Neural cell (in vitro differentiated cells): ENCODE measurements around the gene SIK3. TPM values are rescaled to one million over a fixed set of nuclear protein-coding genes. Genes with fewer than 3 reads are reported as not detected.

Source experiments
- H2AFZ ChIP-seq: fragments of 200-600, 300-800 bp; sonication (generic), shearing (Covaris generic); 2 replicates; pipeline ENCODE4 v1.6.0; 2014; ENCODE audit warnings: low read depth, mild to moderate bottlenecking, antibody characterized with exemption, low read length, moderate library complexity
- H3F3A ChIP-seq: fragments of 200-600 bp; shearing (Covaris generic); 2 replicates; pipeline ENCODE4 v1.6.1; 2016; ENCODE audit warnings: mild to moderate bottlenecking, moderate library complexity, mixed read lengths, antibody characterized with exemption, low read length; ENCODE audit not compliant: insufficient read depth, poor library complexity, severe bottlenecking
- H3K27ac ChIP-seq: fragments of 200-600, 300-800 bp; sonication (generic), shearing (Covaris generic); 2 replicates; pipeline ENCODE4 v1.5.1; 2014; ENCODE audit warnings: mild to moderate bottlenecking, low read length, moderate library complexity
- H3K27me3 ChIP-seq: fragments of 300-800, 200-600 bp; sonication (generic), shearing (Covaris generic); 2 replicates; pipeline ENCODE4 v1.6.0; 2014; ENCODE audit warnings: mild to moderate bottlenecking, low read depth, low read length, moderate library complexity; ENCODE audit not compliant: insufficient read depth
- H3K36me3 ChIP-seq: fragments of 300-800, 200-600 bp; sonication (generic), shearing (Covaris generic); 2 replicates; pipeline ENCODE4 v1.5.1; 2014; ENCODE audit warnings: mild to moderate bottlenecking, antibody characterized with exemption, low read length, moderate library complexity; ENCODE audit not compliant: insufficient read depth
- H3K4me2 ChIP-seq: fragments of 300-800, 200-600 bp; sonication (generic), shearing (Covaris generic); 2 replicates; pipeline ENCODE4 v1.6.0; 2014; ENCODE audit warnings: mild to moderate bottlenecking, low read length
- H3K4me3 ChIP-seq: fragments of 300-800, 200-600 bp; sonication (generic), shearing (Covaris generic); 2 replicates; pipeline ENCODE4 v1.5.1; 2014; ENCODE audit warnings: mild to moderate bottlenecking, low read length, moderate library complexity
- H3K79me2 ChIP-seq: fragments of 200-600 bp; shearing (Covaris generic); replicated peaks from 2 replicates; pipeline ENCODE4 v1.6.0; 2014; ENCODE audit warnings: mild to moderate bottlenecking, low read length, moderate library complexity; ENCODE audit not compliant: insufficient read depth
- H3K9ac ChIP-seq: fragments of 300-800, 200-600 bp; sonication (generic), shearing (Covaris generic); 2 replicates; pipeline ENCODE4 v1.6.1; 2016; ENCODE audit warnings: mild to moderate bottlenecking, low read length, mixed read lengths
- H3K9me2 ChIP-seq: fragments of 200-600 bp; shearing (Covaris generic); 2 replicates; pipeline ENCODE4 v1.6.1; 2016; ENCODE audit warnings: mild to moderate bottlenecking, low read length, mixed read lengths; ENCODE audit not compliant: insufficient read depth
- H3K9me3 ChIP-seq: fragments of 200-600, 300-800 bp; sonication (generic), shearing (Covaris generic); 2 replicates; pipeline ENCODE4 v1.6.1; 2016; ENCODE audit warnings: mild to moderate bottlenecking, mixed run types, low read length, moderate library complexity, mixed read lengths
- H4K20me1 ChIP-seq: fragments of 200-600 bp; shearing (Covaris generic); 2 replicates; pipeline ENCODE4 v1.6.1; 2016; ENCODE audit warnings: mild to moderate bottlenecking, mixed run types; ENCODE audit not compliant: insufficient read depth
- CTCF ChIP-seq: fragments of 450-650 bp; IDR thresholded peaks from 2 replicates; pipeline ENCODE4 v1.5.1; 2014; ENCODE audit warnings: antibody characterized with exemption, mild to moderate bottlenecking, moderate library complexity; ENCODE audit not compliant: poor library complexity, severe bottlenecking
- EP300 ChIP-seq: fragments of 450-650 bp; conservative IDR thresholded peaks from 2 replicates; pipeline ENCODE4 v1.6.1; 2014; ENCODE audit warnings: antibody characterized with exemption, mild to moderate bottlenecking, moderate library complexity; ENCODE audit not compliant: poor library complexity, severe bottlenecking
- EZH2 ChIP-seq: fragments of 200-600, 300-800 bp; shearing (Covaris generic), sonication (generic); IDR thresholded peaks from 2 replicates; pipeline ENCODE4 v1.6.1; 2014; ENCODE audit warnings: antibody characterized with exemption, low read length, borderline replicate concordance, mild to moderate bottlenecking; ENCODE audit not compliant: insufficient read depth, poor library complexity, severe bottlenecking
- MXI1 ChIP-seq: fragments of 450-650 bp; conservative IDR thresholded peaks from 2 replicates; pipeline ENCODE4 v1.6.1; 2014; ENCODE audit warnings: antibody characterized with exemption, mild to moderate bottlenecking; ENCODE audit not compliant: poor library complexity, severe bottlenecking
- POLR2AphosphoS5 ChIP-seq: IDR thresholded peaks from 2 replicates; pipeline ENCODE4 v1.6.1; 2012
- RAD21 ChIP-seq: fragments of 450-650 bp; conservative IDR thresholded peaks from 2 replicates; pipeline ENCODE4 v1.6.1; 2014; ENCODE audit warnings: antibody characterized with exemption, mild to moderate bottlenecking, moderate library complexity
- REST ChIP-seq: IDR thresholded peaks from 2 replicates; pipeline ENCODE4 v1.6.1; 2012; ENCODE audit warnings: borderline replicate concordance
- SMC3 ChIP-seq: fragments of 450-650 bp; conservative IDR thresholded peaks from 2 replicates; pipeline ENCODE4 v1.6.1; 2014; ENCODE audit warnings: antibody characterized with exemption, mild to moderate bottlenecking, moderate library complexity; ENCODE audit not compliant: poor library complexity
- TAF1 ChIP-seq: IDR thresholded peaks from 2 replicates; pipeline ENCODE4 v1.6.1; 2012; ENCODE audit warnings: low read depth
- polyA plus RNA-seq: library from polyadenylated mRNA; depleted of rRNA; stranded (reverse); fragments of >200 nt; gene quantifications from 2 replicates; pipeline ENCODE4 v1.2.3, GENCODE V29; 2014

SIK3 gene
- polyA plus RNA-seq, 1 donor from 2014 or later, result 11.2 TPM

GRCh38 chr11:116871248-116871647 lies 227.0 kb downstream of the SIK3 start:
- peaks cover 13% of the 10 kb centered on the region for H3K36me3 ChIP-seq
- no peak overlapping the region for H3K4me2 ChIP-seq
- no peak overlapping the region for H3K9ac ChIP-seq
- no peaks in the 10 kb centered on the region for H3K9me2 ChIP-seq
- no peaks in the 10 kb centered on the region for H3F3A ChIP-seq
- TF ChIP-seq MXI1 (no peak), RAD21 (no peak), REST (no peak), EP300 (no peak), TAF1 (no peak), POLR2AphosphoS5 (no peak), CTCF (no peak), SMC3 (no peak), EZH2 (no peak)
- H3K9me3 ChIP-seq, result no peaks in the 10 kb centered on the region
- H4K20me1 ChIP-seq, result no peaks in the 10 kb centered on the region
- no peak overlapping the region for H3K27ac ChIP-seq
- no peaks in the 10 kb centered on the region for H3K27me3 ChIP-seq
- no peaks in the 10 kb centered on the region for H3K79me2 ChIP-seq
- no peak overlapping the region for H2AFZ ChIP-seq
- no peak overlapping the region for H3K4me3 ChIP-seq

- Histone ChIP-seq H2AFZ (no peak overlapping the region), H3K9me3 (no peaks in the 10 kb centered on the region), H3K4me3 (no peak overlapping the region), H4K20me1 (no peaks in the 10 kb centered on the region), H3K27me3 (no peaks in the 10 kb centered on the region), H3K4me2 (no peak overlapping the region), H3K9ac (no peak overlapping the region), H3K9me2 (no peaks in the 10 kb centered on the region), H3K27ac (no peak overlapping the region), H3F3A (no peaks in the 10 kb centered on the region), H3K36me3 (peaks cover 18% of the 10 kb centered on the region), H3K79me2 (no peaks in the 10 kb centered on the region)
- TF ChIP-seq RAD21 (no peak), POLR2AphosphoS5 (no peak), REST (no peak), TAF1 (no peak), EP300 (no peak), SMC3 (no peak)
Observed at GRCh38 chr11:116870054-116870453, 228.2 kb downstream of the SIK3 start.
